ENCODE results near the gene UQCC5. TPM values are rescaled to one million over a fixed set of nuclear protein-coding genes. Genes with fewer than 3 reads are reported as not detected.
"Not testable (repeated sequence)": the region's sequence is repeated elsewhere in the genome, so short reads cannot be mapped to it uniquely, and the experiment has no call there.

UQCC5 gene
- total RNA-seq, 1 donor from 2014 or later: 27.2 TPM

GRCh38 chr3:52522651-52523251, 13.7 kb upstream of the UQCC5 start:
- DNase-seq (ENCODE audit: low spot score): no peak

- no peak for DNase-seq (ENCODE audit: low spot score)
These were observed 12.8 kb upstream of the UQCC5 start for GRCh38 chr3:52523386-52524257.

GRCh38 chr3:52524258-52524751, 12.1 kb upstream of the UQCC5 start:
- no peak for DNase-seq (ENCODE audit: low spot score)

GRCh38 chr3:52524752-52525679, 11.4 kb upstream of the UQCC5 start:
- no peak for DNase-seq (ENCODE audit: low spot score)

GRCh38 chr3:52525680-52526561, 10.5 kb upstream of the UQCC5 start:
- DNase-seq (ENCODE audit: low spot score): no peak

GRCh38 chr3:52526671-52527038, 9.8 kb upstream of the UQCC5 start:
- not testable (repeated sequence) for DNase-seq (ENCODE audit: low spot score)

GRCh38 chr3:52527039-52527731, 9.2 kb upstream of the UQCC5 start:
- DNase-seq (ENCODE audit: low spot score): no peak

- DNase-seq (ENCODE audit: low spot score): no peak
These were observed 8.4 kb upstream of the UQCC5 start for GRCh38 chr3:52527732-52528585.

- DNase-seq (ENCODE audit: low spot score): no peak
These were observed 7.6 kb upstream of the UQCC5 start for GRCh38 chr3:52528586-52529375.

GRCh38 chr3:52529376-52530333, 6.8 kb upstream of the UQCC5 start:
- peak; percentile 77 for DNase-seq (ENCODE audit: low spot score)

GRCh38 chr3:52530918-52531826, 5.2 kb upstream of the UQCC5 start:
- peak; percentile 39 for DNase-seq (ENCODE audit: low spot score)

GRCh38 chr3:52531860-52532516, 4.4 kb upstream of the UQCC5 start:
- peak; percentile 42 for DNase-seq (ENCODE audit: low spot score)

GRCh38 chr3:52532517-52532837, 3.9 kb upstream of the UQCC5 start:
- peak; percentile 62 for DNase-seq (ENCODE audit: low spot score)

GRCh38 chr3:52532838-52533622, 3.4 kb upstream of the UQCC5 start:
- DNase-seq (ENCODE audit: low spot score): peak; percentile 59

- DNase-seq (ENCODE audit: low spot score): no peak
These were observed 2.7 kb upstream of the UQCC5 start, which contains the start of gene NT5DC2 for GRCh38 chr3:52533623-52534280. TSS of gene NT5DC2 (minus strand) at chr3:52533857. CDS start at chr3:52533737, 120 bp downstream.
